T-helper 17 cell (primary cell): ENCODE measurements around the gene GSTM1. TPM values are rescaled to one million over a fixed set of nuclear protein-coding genes. Genes with fewer than 3 reads are reported as not detected.
A peak's percentile ranks its signal among the peaks of the same experiment; 100 is the strongest.
"Not testable (repeated sequence)": the region's sequence is repeated elsewhere in the genome, so short reads cannot be mapped to it uniquely, and the experiment has no call there.

Experiments used
- ATAC-seq: fragments of 150-1000 bp; cut with Tn5 transposase; 2 replicates; pipeline ENCODE4 v1.10.0; 2021; ENCODE audit warnings: mild to moderate bottlenecking, moderate library complexity
- DNase-seq, 3 donors: peaks; one replicate each; pipeline versions ENCODE4 v3.0.0 to v3.0.0-alpha.2; 2020 to 2021
- H3K9me3 ChIP-seq: one replicate; pipeline ENCODE4 v1.7.0; 2013; ENCODE audit warnings: low read length, mild to moderate bottlenecking; ENCODE audit not compliant: control insufficient read depth, poor library complexity, severe bottlenecking
- H3K27ac Mint-ChIP-seq: one replicate; pipeline ENCODE4 v1.8.0; 2022; ENCODE audit warnings: mild to moderate bottlenecking, moderate library complexity, mixed read lengths
- H3K27me3 Mint-ChIP-seq: one replicate; pipeline ENCODE4 v1.8.0; 2022; ENCODE audit warnings: mixed read lengths
- H3K36me3 Mint-ChIP-seq: one replicate; pipeline ENCODE4 v1.8.0; 2022; ENCODE audit warnings: low read depth, mixed read lengths
- H3K4me1 Mint-ChIP-seq: one replicate; pipeline ENCODE4 v1.8.0; 2022; ENCODE audit warnings: mild to moderate bottlenecking, mixed read lengths
- H3K4me3 Mint-ChIP-seq: one replicate; pipeline ENCODE4 v1.8.0; 2022; ENCODE audit warnings: mild to moderate bottlenecking, moderate library complexity, mixed read lengths
- total RNA-seq, 4 donors: library from RNA in 2 of 4; stranded (reverse) in 2 of 4; gene quantifications; one replicate each; pipeline ENCODE4 v1.2.3 and lab custom pipeline; 2022 to 2026

GSTM1 gene
- total RNA-seq, 2 donors from 2014 or later: 34.5 TPM; not detected in 1

DNA sequence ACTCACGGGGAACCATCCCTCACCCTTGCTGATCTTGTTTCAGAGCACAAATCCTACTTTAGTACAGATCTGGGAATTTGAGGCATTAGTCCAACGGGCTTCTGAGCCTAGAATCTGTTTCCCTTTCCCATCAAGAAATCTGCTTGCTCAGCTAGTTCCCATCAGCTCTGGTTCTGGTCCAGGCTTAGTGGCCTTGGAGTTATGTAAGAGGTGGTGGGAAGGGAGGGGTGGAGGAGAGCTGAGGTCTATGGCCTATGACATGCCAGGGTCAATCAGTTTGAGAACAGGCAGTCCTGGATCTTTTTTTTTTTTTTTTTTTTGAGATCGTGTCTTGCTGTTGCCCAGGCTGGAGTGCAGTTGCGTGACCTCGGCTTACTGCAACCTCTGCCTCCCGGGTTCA, 4.1 kb downstream of the GSTM1 start:
- Mint-ChIP-seq H3K4me1 (no peaks in the 10 kb centered on the region), H3K27ac (no peak overlapping the region), H3K36me3 (no peaks in the 10 kb centered on the region), H3K27me3 (no peaks in the 10 kb centered on the region), H3K4me3 (no peak overlapping the region)
- no peak for ATAC-seq
- no peak for DNase-seq
- H3K9me3 ChIP-seq: no peaks in the 10 kb centered on the region

DNA sequence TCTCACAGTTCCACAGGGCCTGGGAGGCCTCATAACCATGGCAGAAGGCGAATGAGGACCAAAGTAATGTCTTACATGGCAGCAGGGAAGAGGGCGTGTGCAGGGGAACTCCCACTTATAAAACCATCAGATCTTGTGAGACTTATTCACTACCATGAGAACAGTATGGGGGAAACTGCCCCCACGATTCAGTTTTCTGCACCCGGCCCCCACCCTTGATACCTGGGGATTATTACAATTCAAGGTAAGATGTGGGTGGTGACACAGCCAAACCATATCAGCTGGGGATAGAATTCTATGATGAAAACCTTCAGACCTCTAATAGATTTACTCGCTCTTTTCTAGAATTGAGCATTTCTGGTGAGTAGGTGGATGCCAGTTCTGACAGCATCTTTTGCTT, 6.8 kb downstream of the GSTM1 start:
- not testable (repeated sequence) for ATAC-seq, H3K4me1 Mint-ChIP-seq, H3K27me3 Mint-ChIP-seq, H3K27ac Mint-ChIP-seq, H3K4me3 Mint-ChIP-seq, DNase-seq, H3K36me3 Mint-ChIP-seq, H3K9me3 ChIP-seq

DNA sequence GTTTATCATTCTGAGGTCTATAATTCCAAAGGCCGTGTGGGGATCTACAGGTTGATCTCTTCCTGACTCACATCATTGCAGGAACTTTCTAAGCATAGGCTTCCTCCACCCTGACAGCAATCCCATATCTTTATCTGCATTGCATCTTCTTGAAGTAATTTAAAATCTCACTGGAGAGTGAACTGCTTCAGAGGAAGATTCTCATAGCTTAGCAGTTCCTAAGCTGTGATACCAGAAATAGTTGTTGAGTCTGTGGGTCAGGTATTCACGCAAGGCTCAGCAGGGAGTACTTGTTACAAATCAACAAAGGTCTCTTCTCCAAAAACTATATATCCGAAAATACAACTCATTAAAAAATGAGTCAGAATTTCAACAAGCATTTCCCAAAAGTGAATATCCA, 7.5 kb downstream of the GSTM1 start:
- not testable (repeated sequence) for H3K36me3 Mint-ChIP-seq

DNA sequence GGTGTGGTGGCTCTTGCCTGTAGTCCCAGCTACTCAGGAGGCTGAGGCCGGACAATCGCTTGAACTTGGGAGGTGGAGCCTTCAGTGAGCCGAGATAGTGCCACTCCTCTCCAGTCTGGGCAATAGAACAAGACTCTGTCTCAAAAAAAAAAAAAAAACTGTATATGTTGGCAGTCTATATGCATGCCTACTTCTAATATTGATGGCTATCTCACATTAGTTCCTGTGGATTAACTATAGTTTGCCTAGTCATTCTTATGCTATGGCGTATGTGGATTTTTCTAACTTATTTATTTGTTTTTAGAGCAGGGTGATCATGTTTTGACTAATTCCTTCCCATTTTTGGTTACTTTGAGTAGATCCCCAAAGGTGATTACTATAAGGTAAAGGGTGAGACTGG, 9.4 kb downstream of the GSTM1 start:
- Mint-ChIP-seq H3K4me1 (no peaks in the 10 kb centered on the region), H3K27ac (no peak overlapping the region), H3K4me3 (no peak overlapping the region), H3K36me3 (no peaks in the 10 kb centered on the region), H3K27me3 (no peaks in the 10 kb centered on the region)
- ATAC-seq (no peak), DNase-seq (no peak)
- no peaks in the 10 kb centered on the region for H3K9me3 ChIP-seq

More for the DNA sequence above, 7.5 kb downstream of the GSTM1 start:
- H3K4me3 Mint-ChIP-seq, DNase-seq, H3K27ac Mint-ChIP-seq, H3K27me3 Mint-ChIP-seq, H3K9me3 ChIP-seq, ATAC-seq, H3K4me1 Mint-ChIP-seq: not testable (repeated sequence)

DNA sequence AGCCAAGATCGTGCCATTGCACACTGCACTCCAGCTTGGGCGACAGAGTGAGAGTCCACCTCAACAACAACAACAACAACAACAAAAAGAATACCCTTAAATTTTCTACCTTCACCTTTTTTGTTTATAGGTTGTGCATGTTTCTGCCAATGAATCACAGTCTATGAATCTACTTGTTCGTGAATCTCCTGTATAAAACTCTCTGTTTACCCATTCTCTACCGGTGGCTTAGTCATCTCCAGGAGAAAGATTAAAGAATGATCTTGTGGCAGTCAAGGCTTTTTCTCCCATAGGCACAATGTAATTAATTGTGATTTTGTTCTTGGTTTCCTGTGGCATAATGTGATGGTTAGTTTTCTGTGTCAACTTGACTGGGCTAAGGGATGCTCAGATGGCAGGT, 10.2 kb downstream of the GSTM1 start:
- H3K27me3 Mint-ChIP-seq, H3K9me3 ChIP-seq, H3K4me1 Mint-ChIP-seq, DNase-seq, H3K27ac Mint-ChIP-seq, H3K4me3 Mint-ChIP-seq, H3K36me3 Mint-ChIP-seq, ATAC-seq: not testable (repeated sequence)

DNA sequence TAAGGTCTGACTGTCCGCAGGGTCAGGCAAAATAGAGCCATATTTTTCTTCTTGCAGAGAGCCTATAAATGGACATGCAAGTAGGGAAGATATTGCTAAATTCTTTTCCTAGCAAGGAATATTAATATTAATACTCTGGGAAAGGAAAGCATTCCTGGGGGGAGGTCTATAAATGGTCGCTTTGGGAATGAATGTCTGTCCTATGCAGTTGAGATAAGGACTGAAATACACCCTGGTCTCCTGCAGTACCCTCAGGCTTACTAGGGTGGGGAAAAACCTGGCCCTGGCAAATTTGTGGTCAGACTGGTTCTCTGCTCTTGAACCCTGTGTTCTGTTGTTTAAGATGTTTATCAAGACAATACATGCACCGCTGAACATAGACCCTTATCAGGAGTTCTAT, 15.3 kb downstream of the GSTM1 start:
- H3K27ac Mint-ChIP-seq, H3K9me3 ChIP-seq, H3K36me3 Mint-ChIP-seq, ATAC-seq, DNase-seq, H3K4me1 Mint-ChIP-seq, H3K4me3 Mint-ChIP-seq: not testable (repeated sequence)
- H3K27me3 Mint-ChIP-seq: peaks cover 15% of the 10 kb centered on the region

DNA sequence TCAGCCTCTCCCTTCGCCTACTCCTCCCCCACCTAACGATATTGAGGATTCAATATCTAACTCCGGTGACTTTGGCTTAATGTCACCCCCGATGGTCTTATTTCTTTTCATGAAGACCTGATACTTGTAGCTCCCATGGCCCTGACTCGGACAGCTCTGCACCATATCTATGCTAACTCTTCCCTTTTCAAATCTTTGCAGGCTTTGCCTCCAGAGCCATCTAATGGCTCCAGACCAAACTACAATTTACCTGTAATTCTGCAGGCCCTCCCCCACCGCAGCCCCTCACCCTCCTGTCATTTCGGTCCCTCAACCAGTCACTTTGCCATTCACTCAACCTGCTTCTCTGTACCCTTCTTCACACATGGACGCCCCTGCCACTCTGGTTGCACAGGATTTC, 16.6 kb downstream of the GSTM1 start:
- DNase-seq (no peak), ATAC-seq (no peak)
- H3K4me3 Mint-ChIP-seq: no peak overlapping the region
- H3K36me3 Mint-ChIP-seq: peaks cover 3% of the 10 kb centered on the region
- H3K27ac Mint-ChIP-seq: no peak overlapping the region
- H3K4me1 Mint-ChIP-seq: no peaks in the 10 kb centered on the region
- H3K9me3 ChIP-seq: no peaks in the 10 kb centered on the region
- H3K27me3 Mint-ChIP-seq: peaks cover 15% of the 10 kb centered on the region

DNA sequence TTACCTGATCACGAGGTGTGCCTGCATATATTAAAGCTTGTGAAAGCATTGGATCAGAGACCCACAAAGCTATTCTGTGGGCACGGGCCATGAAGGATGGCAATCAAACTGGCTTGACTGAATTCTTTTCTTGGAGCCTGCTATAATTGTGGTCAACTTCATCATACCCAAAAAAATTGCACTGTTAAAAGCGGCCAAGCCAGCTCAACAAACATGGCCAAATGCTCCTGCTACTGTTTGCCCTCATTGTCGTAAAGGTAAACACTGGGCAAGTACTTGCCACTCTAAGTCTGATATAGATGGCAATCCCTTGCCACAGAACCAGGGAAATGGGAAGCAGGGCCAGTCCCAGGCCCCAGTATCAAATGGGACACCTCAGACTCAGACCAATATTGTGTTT, 17.8 kb downstream of the GSTM1 start:
- ATAC-seq (no peak), DNase-seq (no peak)
- H3K9me3 ChIP-seq: no peaks in the 10 kb centered on the region
- Mint-ChIP-seq H3K4me1 (no peaks in the 10 kb centered on the region), H3K36me3 (peaks cover 3% of the 10 kb centered on the region), H3K4me3 (no peak overlapping the region), H3K27me3 (peaks cover 15% of the 10 kb centered on the region), H3K27ac (no peak overlapping the region)

DNA sequence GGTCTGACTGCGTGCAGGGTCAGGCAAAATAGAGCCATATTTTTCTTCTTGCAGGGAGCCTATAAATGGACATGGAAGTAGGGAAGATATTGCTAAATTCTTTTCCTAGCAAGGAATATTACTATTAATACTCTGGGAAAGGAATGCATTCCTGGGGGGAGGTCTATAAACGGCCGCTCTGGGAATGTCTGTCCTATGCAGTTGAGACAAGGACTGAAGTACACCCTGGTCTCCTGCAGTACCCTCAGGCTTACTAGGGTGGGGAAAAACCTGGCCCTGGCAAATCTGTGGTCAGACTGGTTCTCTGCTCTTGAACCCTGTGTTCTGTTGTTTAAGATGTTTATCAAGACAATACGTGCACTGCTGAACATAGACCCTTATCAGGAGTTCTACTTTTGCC, 21.3 kb downstream of the GSTM1 start:
- not testable (repeated sequence) for DNase-seq, H3K9me3 ChIP-seq, H3K4me3 Mint-ChIP-seq, H3K4me1 Mint-ChIP-seq, H3K36me3 Mint-ChIP-seq, H3K27ac Mint-ChIP-seq, ATAC-seq
- peaks cover 16% of the 10 kb centered on the region for H3K27me3 Mint-ChIP-seq

DNA sequence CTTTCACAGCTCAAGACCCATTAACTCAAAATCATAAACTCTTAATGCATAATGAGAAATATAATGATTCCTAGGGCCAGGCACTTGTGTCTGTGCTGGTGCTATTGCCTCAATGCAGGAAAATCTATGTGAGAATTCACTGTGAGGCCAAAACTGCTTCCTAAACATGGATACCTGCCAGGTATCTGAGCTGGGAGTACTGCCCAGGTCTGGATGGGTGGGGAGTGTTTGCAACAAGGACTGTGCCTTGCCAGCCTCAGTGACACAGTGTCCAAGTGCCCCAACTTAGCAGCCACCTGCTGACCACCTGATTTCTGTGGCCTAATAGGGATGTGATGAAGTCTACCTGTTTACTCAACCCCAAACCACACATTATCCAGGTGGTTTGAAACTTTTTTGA, 22.2 kb downstream of the GSTM1 start:
- ATAC-seq, H3K36me3 Mint-ChIP-seq, DNase-seq, H3K4me3 Mint-ChIP-seq, H3K9me3 ChIP-seq, H3K4me1 Mint-ChIP-seq, H3K27ac Mint-ChIP-seq: not testable (repeated sequence)
- H3K27me3 Mint-ChIP-seq: peaks cover 23% of the 10 kb centered on the region

DNA sequence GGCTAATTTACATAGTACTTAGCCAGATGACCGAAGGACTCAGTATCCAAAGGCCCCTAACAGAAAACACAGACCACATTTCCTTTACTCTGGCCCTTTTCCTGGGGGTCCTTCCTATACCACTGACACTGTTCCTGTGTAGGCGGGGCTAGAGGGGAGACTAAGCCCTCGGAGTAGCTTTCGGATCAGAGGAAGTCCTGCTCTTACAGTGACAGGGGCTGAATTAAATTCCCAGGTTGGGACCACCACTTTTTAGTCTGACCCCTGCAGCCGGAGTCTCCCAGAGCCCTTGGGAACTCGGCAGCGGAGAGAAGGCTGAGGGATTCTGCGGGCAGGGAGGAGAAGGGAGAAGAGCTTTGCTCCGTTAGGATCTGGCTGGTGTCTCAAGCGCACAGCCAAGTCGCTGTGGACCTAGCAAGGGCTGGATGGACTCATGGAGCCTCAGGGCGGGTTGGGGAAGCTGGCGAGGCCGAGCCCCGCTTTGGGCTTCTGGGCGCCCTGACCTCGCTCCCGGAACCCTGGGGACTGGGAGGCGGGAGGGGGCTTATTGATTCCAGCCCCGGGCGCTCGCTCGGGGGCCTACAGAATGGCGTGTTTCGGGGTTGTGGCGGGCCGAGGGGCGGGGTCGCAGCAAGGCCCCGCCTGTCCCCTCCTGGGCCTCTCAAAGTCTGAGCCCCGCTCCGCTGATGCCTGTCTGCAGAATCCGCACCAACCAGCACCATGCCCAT, 24.1 kb downstream of the GSTM1 start, which contains the start of gene GSTM5:
Gene GSTM5, plus strand, starts transcription at position 659 of the 728 bp plus-strand sequence. Its CDS starts 62 bp downstream, at position 721.
- Mint-ChIP-seq H3K4me3 (peak within 1 kb of the TSS; percentile 28), H3K27me3 (peaks cover 41% of the 10 kb centered on the region)
- not testable (repeated sequence) for H3K27ac Mint-ChIP-seq, H3K36me3 Mint-ChIP-seq, H3K9me3 ChIP-seq, ATAC-seq, DNase-seq, H3K4me1 Mint-ChIP-seq

DNA sequence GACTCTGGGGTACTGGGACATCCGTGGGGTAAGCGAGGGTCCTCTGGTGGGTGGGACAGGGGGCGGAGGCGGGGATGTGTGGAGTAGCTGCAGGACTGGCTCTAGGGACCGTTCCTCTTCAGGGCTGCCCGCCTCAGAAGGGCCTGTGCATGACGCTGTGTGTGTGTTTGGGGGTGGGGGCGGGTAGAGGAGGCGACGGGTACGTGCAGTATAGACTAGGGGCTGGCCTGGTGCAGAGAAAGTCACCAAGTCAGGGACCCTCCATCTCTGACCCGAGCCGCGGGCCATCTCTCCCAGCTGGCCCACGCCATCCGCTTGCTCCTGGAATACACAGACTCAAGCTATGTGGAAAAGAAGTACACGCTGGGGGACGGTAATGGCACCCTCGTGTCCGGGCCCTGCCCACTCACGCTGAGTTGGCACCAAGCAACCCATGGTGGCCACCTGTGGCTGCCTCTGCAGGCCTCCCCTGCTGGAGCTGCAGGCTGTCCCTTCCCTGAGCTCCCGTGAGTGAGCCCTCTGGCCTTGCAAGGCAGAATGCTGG, 24.8 kb downstream of the GSTM1 start:
- H3K4me3 Mint-ChIP-seq: peak overlapping the region; percentile 28
- DNase-seq (no peak), ATAC-seq (no peak)
- H3K27me3 Mint-ChIP-seq: peaks cover 42% of the 10 kb centered on the region
- H3K27ac Mint-ChIP-seq: no peak overlapping the region
- no peaks in the 10 kb centered on the region for H3K4me1 Mint-ChIP-seq
- H3K36me3 Mint-ChIP-seq: no peaks in the 10 kb centered on the region
- no peaks in the 10 kb centered on the region for H3K9me3 ChIP-seq

DNA sequence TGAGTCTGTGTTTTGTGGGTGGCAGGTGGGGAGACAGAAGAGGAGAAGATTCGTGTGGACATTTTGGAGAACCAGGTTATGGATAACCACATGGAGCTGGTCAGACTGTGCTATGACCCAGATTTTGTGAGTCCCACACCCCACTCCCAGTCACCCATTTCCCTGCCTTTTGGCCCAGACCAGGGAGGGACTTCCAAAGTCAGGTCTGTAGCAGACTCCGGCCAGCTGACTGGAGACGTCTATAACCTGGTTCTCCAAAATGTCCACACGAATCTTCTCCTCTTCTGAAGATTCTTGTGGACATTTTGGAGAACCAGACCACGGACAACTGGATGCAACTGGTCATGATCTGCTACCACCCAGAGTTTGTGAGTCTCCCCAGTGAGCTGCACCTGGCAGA, 26.0 kb downstream of the GSTM1 start:
- Mint-ChIP-seq H3K27me3 (peaks cover 52% of the 10 kb centered on the region), H3K4me1 (no peaks in the 10 kb centered on the region), H3K27ac (no peak overlapping the region), H3K36me3 (peaks cover 2% of the 10 kb centered on the region), H3K4me3 (no peak overlapping the region)
- ATAC-seq (no peak), DNase-seq (no peak)
- H3K9me3 ChIP-seq: no peaks in the 10 kb centered on the region
